Osteoblast (primary cell): ENCODE data around the gene REXO1. TPM values are rescaled to one million over a fixed set of nuclear protein-coding genes. Genes with fewer than 3 reads are reported as not detected.

Experiments used
- DNase-seq: peaks from one replicate; pipeline ENCODE4 v3.0.0; 2011; ENCODE audit warnings: low spot score, mixed read lengths; ENCODE audit not compliant: insufficient read length; ENCODE audit errors: missing footprints
- H2AFZ ChIP-seq: 2 replicates; pipeline ENCODE4 v1.6.0; 2011; ENCODE audit warnings: mild to moderate bottlenecking, low read length
- H3K27ac ChIP-seq: 2 replicates; pipeline ENCODE4 v1.5.1; 2011; ENCODE audit warnings: mild to moderate bottlenecking, low read depth, low read length, moderate library complexity
- H3K27me3 ChIP-seq: 2 replicates; pipeline ENCODE4 v1.6.0; 2012; ENCODE audit warnings: mild to moderate bottlenecking, control low read depth, inconsistent platforms, low read length, moderate library complexity; ENCODE audit not compliant: insufficient read depth
- H3K36me3 ChIP-seq: 2 replicates; pipeline ENCODE4 v1.5.1; 2011; ENCODE audit warnings: mild to moderate bottlenecking, low read length, control low read depth, moderate library complexity; ENCODE audit not compliant: insufficient read depth
- H3K4me1 ChIP-seq: 2 replicates; pipeline ENCODE4 v1.5.1; 2011; ENCODE audit warnings: mild to moderate bottlenecking, low read length, control low read depth, moderate library complexity; ENCODE audit not compliant: insufficient read depth
- H3K4me2 ChIP-seq: 2 replicates; pipeline ENCODE4 v1.6.0; 2011; ENCODE audit warnings: mild to moderate bottlenecking, low read length; ENCODE audit not compliant: insufficient read depth
- H3K4me3 ChIP-seq: fragments of 200-600 bp; sonication (generic); 3 replicates; pipeline ENCODE4 v1.5.1; 2012; ENCODE audit warnings: mild to moderate bottlenecking, low read length, inconsistent platforms; ENCODE audit not compliant: insufficient read depth
- H3K79me2 ChIP-seq: 2 replicates; pipeline ENCODE4 v1.6.0; 2012; ENCODE audit warnings: mild to moderate bottlenecking, low read length, control low read depth, inconsistent platforms; ENCODE audit not compliant: insufficient read depth
- H3K9me3 ChIP-seq: 2 replicates; pipeline ENCODE4 v1.5.1; 2011; ENCODE audit warnings: low read depth, low read length, control low read depth
- H4K20me1 ChIP-seq: 2 replicates; pipeline ENCODE4 v1.6.0; 2012; ENCODE audit warnings: mild to moderate bottlenecking, low read length, control low read depth; ENCODE audit not compliant: insufficient read depth
- total RNA-seq: library from RNA; depleted of rRNA; stranded (reverse); fragments of >200 nt; gene quantifications from 2 replicates; pipeline ENCODE4 v1.2.3, GENCODE V29; 2012
- TF ChIP-seq, protein P1 (sequence below): IDR thresholded peaks from 2 replicates; pipeline ENCODE4 v1.5.1; 2011; ENCODE audit warnings: mild to moderate bottlenecking, low read depth, low read length, moderate library complexity; ENCODE audit errors: extremely low read depth

Gene REXO1
- total RNA-seq, 1 donor, result 9.4 TPM

GRCh38 chr19:1833540-1833939, 14.7 kb downstream of the REXO1 start:
- no peak for DNase-seq
- TF ChIP-seq, protein P1, sequence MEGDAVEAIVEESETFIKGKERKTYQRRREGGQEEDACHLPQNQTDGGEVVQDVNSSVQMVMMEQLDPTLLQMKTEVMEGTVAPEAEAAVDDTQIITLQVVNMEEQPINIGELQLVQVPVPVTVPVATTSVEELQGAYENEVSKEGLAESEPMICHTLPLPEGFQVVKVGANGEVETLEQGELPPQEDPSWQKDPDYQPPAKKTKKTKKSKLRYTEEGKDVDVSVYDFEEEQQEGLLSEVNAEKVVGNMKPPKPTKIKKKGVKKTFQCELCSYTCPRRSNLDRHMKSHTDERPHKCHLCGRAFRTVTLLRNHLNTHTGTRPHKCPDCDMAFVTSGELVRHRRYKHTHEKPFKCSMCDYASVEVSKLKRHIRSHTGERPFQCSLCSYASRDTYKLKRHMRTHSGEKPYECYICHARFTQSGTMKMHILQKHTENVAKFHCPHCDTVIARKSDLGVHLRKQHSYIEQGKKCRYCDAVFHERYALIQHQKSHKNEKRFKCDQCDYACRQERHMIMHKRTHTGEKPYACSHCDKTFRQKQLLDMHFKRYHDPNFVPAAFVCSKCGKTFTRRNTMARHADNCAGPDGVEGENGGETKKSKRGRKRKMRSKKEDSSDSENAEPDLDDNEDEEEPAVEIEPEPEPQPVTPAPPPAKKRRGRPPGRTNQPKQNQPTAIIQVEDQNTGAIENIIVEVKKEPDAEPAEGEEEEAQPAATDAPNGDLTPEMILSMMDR, result no peak

DNA sequence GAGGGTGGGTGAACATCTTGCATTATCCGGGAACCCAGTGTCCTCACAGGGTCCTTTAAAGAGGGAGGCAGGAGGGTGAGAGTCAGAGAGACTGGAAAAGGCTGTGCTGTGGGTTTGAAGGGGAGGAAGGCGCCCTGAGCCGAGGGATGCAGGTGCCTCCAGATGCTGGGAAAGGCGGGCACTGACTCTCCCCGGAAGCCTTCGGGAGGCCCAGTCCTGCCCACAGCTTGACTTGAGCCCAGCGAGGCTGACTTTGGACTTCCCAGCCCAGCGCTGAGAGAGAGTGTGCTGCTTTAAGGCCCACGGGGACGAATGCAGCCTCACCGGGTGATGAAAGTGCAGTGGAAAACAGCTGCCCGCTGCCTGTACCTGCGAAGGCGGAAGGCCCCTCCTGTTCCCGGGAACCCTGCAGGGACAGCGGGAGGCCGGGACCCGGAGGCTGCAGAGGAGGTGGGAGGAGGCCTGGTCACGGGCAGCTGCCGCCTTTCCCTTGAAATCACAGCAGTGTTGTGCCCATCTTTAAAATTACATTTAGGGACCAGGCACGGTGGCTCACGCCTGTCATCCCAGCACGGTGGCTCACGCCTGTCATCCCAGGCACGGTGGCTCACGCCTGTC, 16.1 kb downstream of the REXO1 start:
- Histone ChIP-seq H3K4me2 (no peak overlapping the region), H3K79me2 (peaks cover 81% of the 10 kb centered on the region), H3K4me3 (no peak overlapping the region), H3K4me1 (no peaks in the 10 kb centered on the region), H3K36me3 (peaks cover 7% of the 10 kb centered on the region), H3K27ac (no peak overlapping the region), H3K27me3 (no peaks in the 10 kb centered on the region), H3K9me3 (no peaks in the 10 kb centered on the region), H4K20me1 (peaks cover 62% of the 10 kb centered on the region), H2AFZ (no peak overlapping the region)
- TF ChIP-seq, protein P1, result no peak
- no peak for DNase-seq

More at GRCh38 chr19:1833540-1833939, 14.7 kb downstream of the REXO1 start:
- Histone ChIP-seq H3K4me1 (peaks cover 2% of the 10 kb centered on the region), H3K9me3 (no peaks in the 10 kb centered on the region), H3K79me2 (peaks cover 89% of the 10 kb centered on the region), H3K27me3 (no peaks in the 10 kb centered on the region), H4K20me1 (peaks cover 72% of the 10 kb centered on the region), H3K4me2 (no peak overlapping the region), H3K36me3 (peaks cover 7% of the 10 kb centered on the region), H3K27ac (no peak overlapping the region), H3K4me3 (no peak overlapping the region), H2AFZ (no peak overlapping the region)

DNA sequence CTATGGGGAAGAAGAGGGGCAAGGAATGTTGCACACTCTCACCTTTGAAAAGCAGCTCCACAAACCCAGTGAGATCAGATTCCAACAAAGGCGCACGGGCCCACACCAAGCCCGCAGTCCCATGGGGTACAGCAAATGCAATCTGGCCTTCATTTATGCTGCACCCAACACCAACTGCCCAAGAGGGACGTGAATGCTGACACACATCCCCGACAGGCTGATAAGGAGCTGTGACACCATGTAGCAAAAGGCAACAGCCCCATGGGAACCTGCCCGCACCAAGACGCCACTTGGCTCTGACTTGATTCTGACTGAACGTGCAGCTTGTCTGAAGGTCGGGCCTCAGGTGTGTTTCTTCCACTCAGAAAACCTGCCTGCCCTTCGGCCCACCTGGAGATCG, 17.3 kb downstream of the REXO1 start:
- Histone ChIP-seq H3K9me3 (no peaks in the 10 kb centered on the region), H2AFZ (no peak overlapping the region), H3K36me3 (peaks cover 7% of the 10 kb centered on the region), H4K20me1 (peaks cover 60% of the 10 kb centered on the region), H3K4me3 (no peak overlapping the region), H3K4me2 (no peak overlapping the region), H3K27me3 (no peaks in the 10 kb centered on the region), H3K4me1 (no peaks in the 10 kb centered on the region), H3K79me2 (peaks cover 75% of the 10 kb centered on the region), H3K27ac (no peak overlapping the region)
- no peak for DNase-seq
- TF ChIP-seq, protein P1, result no peak

DNA sequence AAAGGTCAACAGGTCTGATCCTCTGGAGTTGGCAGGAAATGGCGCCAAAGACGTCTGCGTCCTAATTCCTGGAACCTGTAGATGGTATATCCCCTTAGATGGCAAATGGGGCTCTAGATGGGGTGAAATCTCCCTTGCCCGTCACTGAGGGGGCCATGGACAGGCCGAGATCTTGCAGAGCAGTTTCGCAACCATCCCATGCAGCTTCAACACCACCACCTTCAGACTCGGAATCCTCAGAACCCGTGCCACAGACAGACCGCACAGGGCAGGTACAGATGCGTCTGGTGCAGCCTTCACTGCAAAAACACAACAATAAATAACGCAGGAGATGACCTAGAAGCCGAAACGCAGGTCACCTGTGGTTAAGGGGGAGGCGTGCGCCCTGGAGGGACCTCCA, 17.7 kb downstream of the REXO1 start:
- H3K4me3 ChIP-seq, result no peak overlapping the region
- H2AFZ ChIP-seq, result no peak overlapping the region
- TF ChIP-seq, protein P1, result no peak
- peaks cover 11% of the 10 kb centered on the region for H3K36me3 ChIP-seq
- H3K79me2 ChIP-seq, result peaks cover 74% of the 10 kb centered on the region
- H3K4me2 ChIP-seq, result no peak overlapping the region
- no peak for DNase-seq
- no peaks in the 10 kb centered on the region for H3K4me1 ChIP-seq
- no peak overlapping the region for H3K27ac ChIP-seq
- peaks cover 61% of the 10 kb centered on the region for H4K20me1 ChIP-seq
- no peaks in the 10 kb centered on the region for H3K9me3 ChIP-seq
- H3K27me3 ChIP-seq, result no peaks in the 10 kb centered on the region
